H1 (cell line): ENCODE data around the gene AKR1C2. TPM values are rescaled to one million over a fixed set of nuclear protein-coding genes. Genes with fewer than 3 reads are reported as not detected.

ENCODE experiments used
- CTCF ChIA-PET: fragments of 300-600 bp; sonication (Branson Sonifier 250); formaldehyde crosslinking; loops from one replicate; lab custom pipeline; 2021; ENCODE audit not compliant: partially characterized antibody; lab: Charles Lee
- POLR2A ChIA-PET: fragments of 300-600 bp; sonication (Branson Sonifier 250); formaldehyde crosslinking; loops from one replicate; lab custom pipeline; 2021; ENCODE audit warnings: inconsistent platforms; ENCODE audit not compliant: partially characterized antibody; lab: Charles Lee
- DNase-seq, 2 experiments: peaks; one replicate each; pipeline versions ENCODE4 v3.0.0 to v3.0.0-alpha.2; 2010 to 2022; ENCODE audit warnings: low spot score in 2 of 2, low read depth in 1 of 2, mixed read lengths in 1 of 2
- FAIRE-seq: peaks from 2 replicates; lab custom pipeline; 2011; peaks lifted over from hg19 to GRCh38; lab: Jason Lieb, UNC
- H2AFZ ChIP-seq: 2 replicates; pipeline ENCODE4 v1.8.1; 2012; ENCODE audit warnings: low read length, inconsistent platforms
- H2AK5ac ChIP-seq: 2 replicates; pipeline ENCODE4 v1.6.1; 2013; ENCODE audit warnings: low read depth, low read length
- H2BK120ac ChIP-seq: replicated peaks from 2 replicates; pipeline ENCODE3; 2013; ENCODE audit warnings: low read depth, low read length, inconsistent platforms
- H2BK12ac ChIP-seq: 2 replicates; pipeline ENCODE4 v1.6.1; 2013; ENCODE audit warnings: low read depth, low read length
- H2BK15ac ChIP-seq: 2 replicates; pipeline ENCODE4 v1.6.1; 2013; ENCODE audit warnings: low read length
- H2BK20ac ChIP-seq: 2 replicates; pipeline ENCODE4 v1.6.1; 2013; ENCODE audit warnings: low read length
- H2BK5ac ChIP-seq: 2 replicates; pipeline ENCODE4 v1.6.1; 2013; ENCODE audit warnings: low read depth, low read length
- H3K14ac ChIP-seq: 2 replicates; pipeline ENCODE4 v1.6.1; 2013; ENCODE audit warnings: inconsistent platforms; ENCODE audit not compliant: insufficient read length
- H3K18ac ChIP-seq: 2 replicates; pipeline ENCODE4 v1.6.1; 2013; ENCODE audit warnings: low read length; ENCODE audit errors: extremely low read depth
- H3K23ac ChIP-seq: 2 replicates; pipeline ENCODE4 v1.6.1; 2013; ENCODE audit warnings: inconsistent platforms; ENCODE audit not compliant: insufficient read length
- H3K23me2 ChIP-seq: 2 replicates; pipeline ENCODE4 v1.6.1; 2013; ENCODE audit warnings: low read depth, low read length
- H3K27ac ChIP-seq: 2 replicates; pipeline ENCODE4 v1.6.1; 2011; ENCODE audit warnings: low read depth, low read length, inconsistent platforms
- H3K27me3 ChIP-seq, 4 experiments: replicated peaks in 1 of 4; 1 replicate in 1 of 4; 2 replicates in 3 of 4; pipeline versions ENCODE4 v1.6.1 to v1.8.1; 2011 to 2013; ENCODE audit warnings: low read length in 3 of 4, mild to moderate bottlenecking in 3 of 4, inconsistent platforms in 2 of 4, mixed read lengths in 2 of 4, moderate library complexity in 1 of 4; ENCODE audit not compliant: control insufficient read depth in 3 of 4, insufficient read depth in 3 of 4; ENCODE audit errors: extremely low read depth in 1 of 4
- H3K36me3 ChIP-seq, 4 experiments: 2 replicates each; pipeline versions ENCODE4 v1.6.1 to v1.8.1; 2011 to 2013; ENCODE audit warnings: mild to moderate bottlenecking in 4 of 4, low read length in 3 of 4, moderate library complexity in 2 of 4, control low read depth in 1 of 4, inconsistent platforms in 1 of 4; ENCODE audit not compliant: insufficient read depth in 4 of 4, control insufficient read depth in 2 of 4
- H3K4ac ChIP-seq: replicated peaks from 2 replicates; pipeline ENCODE3; 2013; ENCODE audit warnings: low read length, low read depth, mixed read lengths, inconsistent platforms; ENCODE audit not compliant: insufficient read length
- H3K4me1 ChIP-seq, 4 experiments: replicated peaks in 1 of 4; 1 replicate in 1 of 4; 2 replicates in 3 of 4; pipeline versions ENCODE4 v1.6.1 to v1.8.1; 2011 to 2013; ENCODE audit warnings: low read length in 3 of 4, inconsistent platforms in 2 of 4, mixed read lengths in 1 of 4; ENCODE audit not compliant: insufficient read depth in 4 of 4, control insufficient read depth in 3 of 4
- H3K4me2 ChIP-seq, 2 experiments: 2 replicates each; pipeline versions ENCODE4 v1.6.1 to v1.8.1; 2011 to 2013; ENCODE audit warnings: low read depth in 2 of 2, low read length in 2 of 2, control low read depth in 1 of 2, inconsistent platforms in 1 of 2, mild to moderate bottlenecking in 1 of 2; ENCODE audit not compliant: insufficient read depth in 1 of 2
- H3K4me3 ChIP-seq, 4 experiments: fragments of 200-600, 300-600 bp in 1 of 4; sonication (generic), shearing (Covaris generic), sonication (Bioruptor Twin) in 1 of 4; 2 replicates each; pipeline versions ENCODE4 v1.5.1 to v1.8.1; 2011 to 2016; ENCODE audit warnings: low read length in 4 of 4, low read depth in 3 of 4, control low read depth in 2 of 4, inconsistent platforms in 2 of 4, mild to moderate bottlenecking in 2 of 4, mixed read lengths in 1 of 4, moderate library complexity in 1 of 4; ENCODE audit not compliant: insufficient read depth in 2 of 4; ENCODE audit errors: extremely low read depth in 1 of 4
- H3K56ac ChIP-seq: replicated peaks from 2 replicates; pipeline ENCODE3; 2013; ENCODE audit warnings: low read depth, mild to moderate bottlenecking, mixed read lengths, low read length, inconsistent platforms; ENCODE audit not compliant: insufficient read length
- H3K79me1 ChIP-seq: 2 replicates; pipeline ENCODE4 v1.6.1; 2013; ENCODE audit warnings: low read depth, low read length, control low read depth
- H3K79me2 ChIP-seq, 2 experiments: 2 replicates each; pipeline versions ENCODE4 v1.6.1 to v1.8.1; 2012 to 2013; ENCODE audit warnings: low read length in 2 of 2, mild to moderate bottlenecking in 2 of 2, inconsistent platforms in 1 of 2; ENCODE audit not compliant: insufficient read depth in 2 of 2, control insufficient read depth in 1 of 2
- H3K9ac ChIP-seq, 4 experiments: replicated peaks in 1 of 4; 1 replicate in 1 of 4; 2 replicates in 3 of 4; pipeline versions ENCODE4 v1.6.1 to v1.8.1; 2011 to 2013; ENCODE audit warnings: low read depth in 3 of 4, low read length in 3 of 4, control low read depth in 2 of 4, mild to moderate bottlenecking in 2 of 4, moderate library complexity in 2 of 4, inconsistent platforms in 1 of 4; ENCODE audit errors: extremely low read depth in 1 of 4
- H3K9me3 ChIP-seq, 2 experiments: 2 replicates each; pipeline versions ENCODE4 v1.6.1 to v1.8.1; 2012 to 2013; ENCODE audit warnings: mild to moderate bottlenecking in 2 of 2, moderate library complexity in 2 of 2, control low read depth in 1 of 2, inconsistent platforms in 1 of 2, low read depth in 1 of 2, low read length in 1 of 2, mixed read lengths in 1 of 2; ENCODE audit not compliant: insufficient read depth in 2 of 2
- H4K20me1 ChIP-seq, 2 experiments: replicated peaks in 1 of 2; 2 replicates each; pipeline versions ENCODE3 to v1.8.1; 2011 to 2013; ENCODE audit warnings: inconsistent platforms in 2 of 2, low read length in 2 of 2, mild to moderate bottlenecking in 1 of 2; ENCODE audit not compliant: insufficient read depth in 2 of 2, control insufficient read depth in 1 of 2
- H4K5ac ChIP-seq: 2 replicates; pipeline ENCODE4 v1.6.1; 2013; ENCODE audit warnings: low read length, low read depth, mixed read lengths, inconsistent platforms; ENCODE audit not compliant: insufficient read length
- H4K8ac ChIP-seq: 2 replicates; pipeline ENCODE4 v1.8.0; 2013; ENCODE audit warnings: mild to moderate bottlenecking, moderate library complexity, low read length, inconsistent platforms; ENCODE audit not compliant: insufficient read depth; ENCODE audit errors: extremely low read depth
- H4K91ac ChIP-seq: replicated peaks from 2 replicates; pipeline ENCODE3; 2013; ENCODE audit warnings: low read length, mixed read lengths, inconsistent platforms; ENCODE audit not compliant: insufficient read length
- NRF1 ChIP-seq: IDR thresholded peaks from 2 replicates; pipeline ENCODE4 v1.6.1; 2011; ENCODE audit warnings: mild to moderate bottlenecking, low read depth, low read length, improper control_type of control experiment
- RAD21 ChIP-seq, 2 experiments: IDR thresholded peaks in 1 of 2; conservative IDR thresholded peaks in 1 of 2; 2 replicates each; pipeline ENCODE4 v1.6.1; 2011; ENCODE audit warnings: low read depth in 2 of 2, low read length in 2 of 2, improper control_type of control experiment in 1 of 2, inconsistent platforms in 1 of 2, mild to moderate bottlenecking in 1 of 2, moderate library complexity in 1 of 2
- WGBS, 2 experiments: shearing (Covaris generic) in 1 of 2; methylation state at CpG; one replicate each; pipeline versions ENCODE4 v1.1.6 to v1.1.7; 2013 to 2015; ENCODE audit warnings: low lambda C conversion rate in 2 of 2, mixed read lengths in 2 of 2, inconsistent platforms in 1 of 2, low coverage in 1 of 2, missing lambda C conversion rate in 1 of 2; ENCODE audit not compliant: insufficient replicate concordance in 2 of 2, insufficient coverage in 1 of 2, insufficient read length in 1 of 2; ENCODE audit errors: extremely low coverage in 1 of 2, missing lambda C conversion rate in 1 of 2; 5-methylcytosine and 5-hydroxymethylcytosine counted together
- polyA plus RNA-seq, 7 experiments: library from polyadenylated mRNA; depleted of rRNA in 3 of 7; stranded (reverse) in 5 of 7; unstranded in 2 of 7; fragments of >200 nt in 5 of 7; fragments of 200-250 nt in 2 of 7; gene quantifications; 1 replicate in 5 of 7; 2 replicates in 1 of 7; 4 replicates in 1 of 7; pipeline versions ENCODE4 v1.2.1 to v1.2.3, GENCODE V29; 2011 to 2013; ENCODE audit warnings: missing spikeins in 2 of 7, mixed read lengths in 2 of 7
- total RNA-seq: library from RNA; stranded (reverse); fragmentation: NEBNext Ultra II Directional; extraction: Animal tissue kit (Norgen Biotek cat#: 25700); gene quantifications from 2 replicates; pipeline ENCODE4 v1.2.1, GENCODE V29; 2021
- TF ChIP-seq, protein P1 (sequence below), 3 experiments: IDR thresholded peaks; 1 replicate in 2 of 3; 2 replicates in 1 of 3; pipeline versions ENCODE4 v1.5.1 to v1.6.1; 2011; ENCODE audit warnings: low read length in 3 of 3, mild to moderate bottlenecking in 3 of 3, inconsistent platforms in 2 of 3, low read depth in 1 of 3, moderate library complexity in 1 of 3; ENCODE audit not compliant: insufficient read depth in 1 of 3; ENCODE audit errors: control extremely low read depth in 1 of 3

The AKR1C2 gene
- total and polyA plus RNA-seq, 2 of the 8 experiments (the other 6 are each of a cell fraction or from before 2014, with no cell fraction given) = 0.77 to 1.2 TPM

DNA sequence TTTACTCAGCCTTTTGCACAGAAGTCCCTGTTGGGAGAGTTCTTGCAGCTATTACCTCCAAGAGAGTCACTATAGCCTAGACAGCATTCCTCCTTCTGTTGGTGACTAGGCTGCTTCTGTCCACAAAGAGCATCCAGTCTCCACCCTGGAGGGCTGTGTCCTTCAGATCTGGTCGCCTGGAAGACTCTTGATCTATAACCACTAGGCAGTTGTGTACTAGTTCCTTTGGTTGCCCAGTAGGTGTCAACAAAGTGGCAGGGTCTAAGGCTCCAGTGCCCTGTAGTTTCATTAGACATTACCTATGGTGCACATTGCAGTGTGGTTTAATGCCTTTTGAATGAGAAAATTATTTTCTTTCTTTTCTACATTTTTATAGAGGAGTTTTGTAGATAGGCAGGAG, 11.3 kb upstream of the AKR1C2 start:
- Histone ChIP-seq H3K79me1 (no peaks in the 10 kb centered on the region), H3K27ac (no peak overlapping the region), H4K5ac (no peak overlapping the region), H2BK120ac (no peak overlapping the region), H4K20me1 (no peaks in the 10 kb centered on the region), H2BK15ac (no peak overlapping the region), H3K4me1 (no peaks in the 10 kb centered on the region), H4K8ac (no peak overlapping the region), H3K79me2 (no peaks in the 10 kb centered on the region), H3K9me3 (no peaks in the 10 kb centered on the region), H2AFZ (no peak overlapping the region), H3K4me3 (no peak overlapping the region), H3K18ac (no peak overlapping the region), H3K27me3 (no peaks in the 10 kb centered on the region), H4K91ac (no peak overlapping the region), H3K9ac (no peak overlapping the region), H2BK12ac (no peak overlapping the region), H3K23ac (no peak overlapping the region), H2BK20ac (no peak overlapping the region), H3K4ac (no peak overlapping the region), H3K36me3 (no peaks in the 10 kb centered on the region), H3K14ac (no peak overlapping the region), H3K56ac (no peak overlapping the region), H3K4me2 (no peak overlapping the region), H2AK5ac (no peak overlapping the region), H3K23me2 (no peaks in the 10 kb centered on the region; the same call in 1 of the 2 replicates)
- CTCF ChIA-PET = interaction anchor here (0.9 kb wide), 1 partner anchor 166 kb away, joined by 3 read pairs; no protein-coding TSS in a partner anchor
- DNase-seq (no peak), FAIRE-seq (no peak)
- TF ChIP-seq, protein P1, sequence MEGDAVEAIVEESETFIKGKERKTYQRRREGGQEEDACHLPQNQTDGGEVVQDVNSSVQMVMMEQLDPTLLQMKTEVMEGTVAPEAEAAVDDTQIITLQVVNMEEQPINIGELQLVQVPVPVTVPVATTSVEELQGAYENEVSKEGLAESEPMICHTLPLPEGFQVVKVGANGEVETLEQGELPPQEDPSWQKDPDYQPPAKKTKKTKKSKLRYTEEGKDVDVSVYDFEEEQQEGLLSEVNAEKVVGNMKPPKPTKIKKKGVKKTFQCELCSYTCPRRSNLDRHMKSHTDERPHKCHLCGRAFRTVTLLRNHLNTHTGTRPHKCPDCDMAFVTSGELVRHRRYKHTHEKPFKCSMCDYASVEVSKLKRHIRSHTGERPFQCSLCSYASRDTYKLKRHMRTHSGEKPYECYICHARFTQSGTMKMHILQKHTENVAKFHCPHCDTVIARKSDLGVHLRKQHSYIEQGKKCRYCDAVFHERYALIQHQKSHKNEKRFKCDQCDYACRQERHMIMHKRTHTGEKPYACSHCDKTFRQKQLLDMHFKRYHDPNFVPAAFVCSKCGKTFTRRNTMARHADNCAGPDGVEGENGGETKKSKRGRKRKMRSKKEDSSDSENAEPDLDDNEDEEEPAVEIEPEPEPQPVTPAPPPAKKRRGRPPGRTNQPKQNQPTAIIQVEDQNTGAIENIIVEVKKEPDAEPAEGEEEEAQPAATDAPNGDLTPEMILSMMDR (IDR thresholded peaks at IDR 0.05; ENCODE audit: control extremely low read depth in 1 of 3, insufficient read depth in 1 of 3, low read depth in 1 of 3, low read length in 3 of 3) = peak in 2 of 3 experiments; percentile 11 to 20; a peak in 1 of 4 replicates
- TF ChIP-seq RAD21 (IDR thresholded peaks at IDR 0.05 in 1 of 2, conservative IDR thresholded peaks at IDR 0.05 in 1 of 2; ENCODE audit: low read depth in 2 of 2, low read length in 2 of 2) (peak in 1 of 2 experiments; percentile 23; a peak in 1 of 4 replicates), NRF1 (no peak)
- TF ChIP-seq, all 59 proteins: peak for 2
- POLR2A ChIA-PET = no interaction called here
- 62% methylated on average over 1 of the region's 1 CpG; no CpG with 5 or more reads in 1 of the 2 experiments for WGBS, 2 experiments
- H2BK5ac ChIP-seq = no peak overlapping the region
